ENCODE results near the gene SLC16A8.

The SLC16A8 gene

DNA sequence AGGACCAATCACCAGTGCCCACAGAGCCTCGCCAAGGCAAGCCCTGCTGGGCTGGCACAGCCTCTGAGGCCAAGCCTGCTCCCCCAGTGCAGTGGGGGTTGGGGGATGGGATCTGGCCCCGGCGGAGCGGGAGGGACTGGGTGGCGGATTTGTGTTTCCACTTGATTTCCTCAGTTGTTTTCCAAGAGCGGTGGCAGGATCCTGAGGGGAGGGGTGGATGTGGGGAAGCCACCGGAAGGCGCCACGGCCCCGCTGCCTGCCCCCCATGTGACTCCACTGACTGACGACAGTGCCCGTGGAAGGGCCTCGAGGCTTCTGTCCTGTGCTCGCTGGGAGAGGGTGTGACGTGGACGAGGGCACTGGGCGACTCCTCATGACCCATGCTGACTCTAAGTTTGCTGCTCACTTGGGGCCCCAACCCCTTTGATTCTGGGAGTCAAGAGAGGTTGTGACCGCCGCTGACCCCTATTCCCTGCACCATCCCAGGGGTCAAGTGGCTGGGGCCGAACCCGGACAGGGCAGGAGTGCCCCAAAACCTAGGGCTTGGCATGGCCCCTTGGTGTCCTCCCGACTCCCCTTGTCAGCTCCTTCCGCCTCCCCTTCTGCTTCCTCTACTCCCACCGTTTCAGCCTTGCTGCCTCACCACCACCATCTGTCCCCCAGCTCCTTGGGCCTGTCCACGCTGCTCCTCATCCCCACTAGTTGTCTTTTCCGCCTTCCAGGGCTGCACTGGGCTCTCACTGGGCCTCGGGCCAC lies 50.3 kb downstream of the SLC16A8 start:
- Histone ChIP-seq H3K27ac (no peak overlapping the region), H3K79me2 (ENCODE audit: insufficient read depth, low read depth) (no peaks in the 10 kb centered on the region), H3K27me3 (ENCODE audit: insufficient read depth, low read depth) (peaks cover 4% of the 10 kb centered on the region; the same call in 1 of the 2 replicates), H3K4me2 (no peak overlapping the region), H3K4me1 (ENCODE audit: low read depth, poor library complexity, severe bottlenecking) (no peaks in the 10 kb centered on the region), H2AFZ (ENCODE audit: low read depth) (no peak overlapping the region), H4K20me1 (ENCODE audit: insufficient read depth) (no peaks in the 10 kb centered on the region), H3K36me3 (ENCODE audit: insufficient read depth) (no peaks in the 10 kb centered on the region), H3K4me3 (IDR thresholded peaks at IDR 0.05; ENCODE audit: insufficient read depth, low read depth, low read length) (no peak overlapping the region), H3K9ac (no peak overlapping the region)
- TF ChIP-seq, protein P1, sequence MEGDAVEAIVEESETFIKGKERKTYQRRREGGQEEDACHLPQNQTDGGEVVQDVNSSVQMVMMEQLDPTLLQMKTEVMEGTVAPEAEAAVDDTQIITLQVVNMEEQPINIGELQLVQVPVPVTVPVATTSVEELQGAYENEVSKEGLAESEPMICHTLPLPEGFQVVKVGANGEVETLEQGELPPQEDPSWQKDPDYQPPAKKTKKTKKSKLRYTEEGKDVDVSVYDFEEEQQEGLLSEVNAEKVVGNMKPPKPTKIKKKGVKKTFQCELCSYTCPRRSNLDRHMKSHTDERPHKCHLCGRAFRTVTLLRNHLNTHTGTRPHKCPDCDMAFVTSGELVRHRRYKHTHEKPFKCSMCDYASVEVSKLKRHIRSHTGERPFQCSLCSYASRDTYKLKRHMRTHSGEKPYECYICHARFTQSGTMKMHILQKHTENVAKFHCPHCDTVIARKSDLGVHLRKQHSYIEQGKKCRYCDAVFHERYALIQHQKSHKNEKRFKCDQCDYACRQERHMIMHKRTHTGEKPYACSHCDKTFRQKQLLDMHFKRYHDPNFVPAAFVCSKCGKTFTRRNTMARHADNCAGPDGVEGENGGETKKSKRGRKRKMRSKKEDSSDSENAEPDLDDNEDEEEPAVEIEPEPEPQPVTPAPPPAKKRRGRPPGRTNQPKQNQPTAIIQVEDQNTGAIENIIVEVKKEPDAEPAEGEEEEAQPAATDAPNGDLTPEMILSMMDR (conservative IDR thresholded peaks at IDR 0.05; ENCODE audit: low read depth, low read length), result no peak

DNA sequence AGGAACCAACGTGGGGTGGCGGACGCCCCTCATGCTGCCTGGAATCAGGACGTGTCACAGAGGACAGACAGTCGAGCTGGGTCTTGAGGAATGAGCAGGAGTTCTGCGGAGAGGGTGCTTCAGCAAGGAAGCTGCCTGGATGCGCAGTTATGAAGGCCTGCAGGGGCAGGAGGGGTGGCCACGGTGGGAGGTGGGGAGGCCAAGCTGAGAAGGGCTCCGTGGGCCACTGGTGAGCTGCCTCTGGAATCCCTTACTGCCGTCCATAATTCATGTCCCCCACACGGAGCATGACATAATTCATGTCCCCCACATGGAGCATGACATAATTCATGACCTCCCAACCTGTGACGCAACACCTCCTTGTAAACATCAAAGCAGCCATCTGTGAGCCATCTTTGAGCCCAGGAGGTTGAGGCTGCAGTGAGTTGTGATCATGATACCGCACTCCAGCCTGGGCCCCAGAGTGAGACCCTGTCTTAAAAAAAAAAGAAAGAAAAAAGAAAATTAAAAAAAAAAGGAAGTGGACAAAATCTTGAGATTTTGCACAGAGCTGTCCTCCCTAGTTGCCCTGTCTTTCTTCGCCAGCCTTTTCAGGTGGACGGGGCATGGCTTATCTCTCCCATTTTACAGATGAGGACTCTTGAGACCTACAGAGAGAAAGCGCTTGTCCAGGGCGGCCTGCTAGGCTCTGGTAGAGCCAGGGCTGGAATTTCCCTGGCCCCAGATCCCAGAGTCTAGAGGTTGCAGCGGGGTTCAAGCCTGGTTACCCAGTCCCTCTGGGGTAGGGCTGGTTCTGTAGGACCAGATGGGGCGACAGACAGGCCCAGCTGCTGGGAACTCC lies 51.1 kb downstream of the SLC16A8 start:
- H2AFZ ChIP-seq (ENCODE audit: low read depth), result no peak overlapping the region
- no peaks in the 10 kb centered on the region for H3K4me1 ChIP-seq (ENCODE audit: low read depth, poor library complexity, severe bottlenecking)
- peaks cover 5% of the 10 kb centered on the region for H3K27me3 ChIP-seq (ENCODE audit: insufficient read depth, low read depth)
- H3K9ac ChIP-seq, result no peak overlapping the region
- no peak overlapping the region for H3K27ac ChIP-seq
- H3K79me2 ChIP-seq (ENCODE audit: insufficient read depth, low read depth), result no peaks in the 10 kb centered on the region
- no peak overlapping the region for H3K4me3 ChIP-seq (IDR thresholded peaks at IDR 0.05; ENCODE audit: insufficient read depth, low read depth, low read length)
- H3K36me3 ChIP-seq (ENCODE audit: insufficient read depth), result no peaks in the 10 kb centered on the region
- TF ChIP-seq, protein P1 (conservative IDR thresholded peaks at IDR 0.05; ENCODE audit: low read depth, low read length), result no peak
- no peak overlapping the region for H3K4me2 ChIP-seq
- H4K20me1 ChIP-seq (ENCODE audit: insufficient read depth), result no peaks in the 10 kb centered on the region

DNA sequence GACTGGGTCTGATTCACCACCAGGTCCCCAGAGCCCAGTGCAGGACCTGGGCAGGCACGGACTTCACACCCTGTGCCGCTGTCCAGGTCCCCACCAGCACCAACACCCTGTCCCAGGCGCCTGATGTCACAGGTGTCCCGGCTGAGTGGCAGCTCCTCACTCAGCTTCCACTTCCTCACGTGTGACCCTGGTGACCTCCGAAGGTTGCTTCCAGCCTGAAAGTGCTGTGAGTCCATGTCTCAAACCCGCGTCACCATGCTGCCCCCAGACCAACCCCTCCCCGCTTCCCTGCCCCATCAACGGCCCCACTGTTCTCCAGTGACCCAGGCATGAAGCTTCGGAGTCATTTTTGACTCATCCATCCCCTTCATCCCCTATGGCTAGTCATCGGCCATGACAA lies 52.5 kb downstream of the SLC16A8 start:
- Histone ChIP-seq H3K4me2 (no peak overlapping the region), H3K27me3 (ENCODE audit: insufficient read depth, low read depth) (peaks cover 6% of the 10 kb centered on the region), H3K79me2 (ENCODE audit: insufficient read depth, low read depth) (no peaks in the 10 kb centered on the region), H3K4me3 (IDR thresholded peaks at IDR 0.05; ENCODE audit: insufficient read depth, low read depth, low read length) (no peak overlapping the region), H4K20me1 (ENCODE audit: insufficient read depth) (no peaks in the 10 kb centered on the region), H3K36me3 (ENCODE audit: insufficient read depth) (no peaks in the 10 kb centered on the region), H3K4me1 (ENCODE audit: low read depth, poor library complexity, severe bottlenecking) (no peaks in the 10 kb centered on the region), H2AFZ (ENCODE audit: low read depth) (no peak overlapping the region), H3K27ac (no peak overlapping the region), H3K9ac (no peak overlapping the region)
- TF ChIP-seq, protein P1 (conservative IDR thresholded peaks at IDR 0.05; ENCODE audit: low read depth, low read length), result no peak

DNA sequence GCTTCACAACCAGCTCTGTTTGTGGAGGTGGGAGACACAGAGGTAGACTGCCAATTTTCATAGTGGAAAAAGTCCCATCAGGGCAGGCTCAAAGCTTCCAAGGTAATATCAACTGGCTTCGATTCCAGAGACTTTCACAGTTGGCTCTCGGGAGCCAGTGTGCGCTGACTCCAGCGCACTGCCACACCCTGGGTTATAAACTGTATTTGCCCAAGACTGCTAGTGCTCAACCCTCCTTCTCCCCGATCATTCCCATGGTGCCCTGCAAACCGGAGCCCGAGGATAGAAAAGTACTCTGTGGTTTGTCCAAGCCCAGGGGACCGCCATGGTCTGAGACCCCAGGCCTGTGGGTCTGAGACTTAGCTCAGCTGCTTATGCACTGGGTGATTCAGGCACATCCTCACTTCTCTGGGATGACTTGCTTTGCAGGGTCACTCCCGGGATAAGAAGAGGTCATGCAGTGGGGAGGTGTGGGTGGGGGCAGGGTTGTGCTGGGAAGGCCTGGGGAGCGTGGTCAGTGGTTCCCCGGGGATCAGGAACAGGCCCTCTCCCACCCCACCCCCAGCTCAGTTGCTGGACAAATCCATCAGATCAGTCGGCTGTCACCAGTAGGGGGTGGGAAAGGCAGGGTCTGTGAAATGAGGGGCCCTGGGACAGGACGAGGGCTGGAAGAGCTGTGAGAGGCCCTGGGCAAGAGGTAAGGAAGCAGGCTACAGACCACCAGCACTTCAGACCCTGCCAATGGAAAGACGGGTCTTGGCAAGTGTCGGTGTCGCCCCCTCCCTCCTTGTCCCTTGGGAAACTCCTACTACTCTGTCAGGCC lies 53.5 kb downstream of the SLC16A8 start:
- no peak overlapping the region for H3K27ac ChIP-seq
- H3K27me3 ChIP-seq (ENCODE audit: insufficient read depth, low read depth), result peaks cover 6% of the 10 kb centered on the region
- TF ChIP-seq, protein P1 (conservative IDR thresholded peaks at IDR 0.05; ENCODE audit: low read depth, low read length), result no peak
- H3K4me2 ChIP-seq, result no peak overlapping the region
- H3K4me3 ChIP-seq (IDR thresholded peaks at IDR 0.05; ENCODE audit: insufficient read depth, low read depth, low read length), result no peak overlapping the region
- no peak overlapping the region for H3K9ac ChIP-seq
- H3K79me2 ChIP-seq (ENCODE audit: insufficient read depth, low read depth), result no peaks in the 10 kb centered on the region
- no peaks in the 10 kb centered on the region for H3K4me1 ChIP-seq (ENCODE audit: low read depth, poor library complexity, severe bottlenecking)
- H4K20me1 ChIP-seq (ENCODE audit: insufficient read depth), result no peaks in the 10 kb centered on the region
- H2AFZ ChIP-seq (ENCODE audit: low read depth), result no peak overlapping the region
- H3K36me3 ChIP-seq (ENCODE audit: insufficient read depth), result no peaks in the 10 kb centered on the region
